Upper lobe of left lung (tissue), 6 donors: ENCODE results near the gene KIF25. TPM values are rescaled to one million over a fixed set of nuclear protein-coding genes. Genes with fewer than 3 reads are reported as not detected.
A peak's percentile ranks its signal among the peaks of the same experiment; 100 is the strongest.

ENCODE experiments used
- ATAC-seq, 2 donors: fragments of 200-7000 bp; cut with Tn5 transposase; one replicate each; pipeline ENCODE4 v1.9.1; 2022; ENCODE audit warnings: mild to moderate bottlenecking in 2 of 2, moderate library complexity in 2 of 2; ENCODE audit not compliant: low FRiP score in 2 of 2
- DNase-seq, 2 donors: peaks; one replicate each; pipeline ENCODE4 v3.0.0-alpha.2; 2019 to 2020
- H3K27ac ChIP-seq, 4 donors: fragments of 200-600 bp; sonication (generic); one replicate each; pipeline ENCODE4 v1.5.1; 2016 to 2019
- H3K27me3 ChIP-seq, 4 donors: fragments of 200-600 bp; sonication (generic); one replicate each; pipeline ENCODE4 v1.5.1; 2017 to 2019
- H3K36me3 ChIP-seq, 4 donors: fragments of 200-600 bp; sonication (generic); one replicate each; pipeline ENCODE4 v1.5.1; 2016 to 2019
- H3K4me1 ChIP-seq, 4 donors: fragments of 200-600 bp; sonication (generic); one replicate each; pipeline ENCODE4 v1.5.1; 2018 to 2019
- H3K4me3 ChIP-seq, 4 donors: fragments of 200-600 bp; sonication (generic); one replicate each; pipeline ENCODE4 v1.5.1; 2017 to 2019; ENCODE audit warnings: mild to moderate bottlenecking in 2 of 4, moderate library complexity in 1 of 4
- H3K9me3 ChIP-seq, 4 donors: fragments of 200-600 bp; sonication (generic); one replicate each; pipeline ENCODE4 v1.5.1; 2018 to 2019
- CTCF ChIP-seq, 6 experiments: fragments of 450-650 bp in 4 of 6; fragments of 200-600 bp in 2 of 6; sonication (generic) in 2 of 6; IDR thresholded peaks; one replicate each; pipeline ENCODE4 v1.5.1; 2016 to 2019; ENCODE audit warnings: antibody characterized with exemption in 6 of 6
- EP300 ChIP-seq, 4 donors: sonication (generic); formaldehyde crosslinking; IDR thresholded peaks; one replicate each; pipeline ENCODE4 v1.5.1; 2017; ENCODE audit warnings: antibody characterized with exemption in 4 of 4, control low read depth in 2 of 4
- POLR2A ChIP-seq, 4 donors: fragments of 450-650 bp; IDR thresholded peaks; one replicate each; pipeline ENCODE4 v1.5.1; 2016 to 2017; ENCODE audit warnings: antibody characterized with exemption in 4 of 4, mild to moderate bottlenecking in 2 of 4
- POLR2AphosphoS5 ChIP-seq, 2 donors: sonication (generic); formaldehyde crosslinking; IDR thresholded peaks; one replicate each; pipeline ENCODE4 v1.5.1; 2017; ENCODE audit warnings: antibody characterized with exemption in 2 of 2
- WGBS, 2 donors: methylation state at CpG; one replicate each; pipeline ENCODE4 v1.1.5; 2017 to 2018; 5-methylcytosine and 5-hydroxymethylcytosine counted together
- total RNA-seq, 6 donors: library from RNA; depleted of rRNA in 4 of 6; stranded (reverse); fragments of >200 nt in 4 of 6; gene quantifications; one replicate each; pipeline versions ENCODE4 v1.1.0 to v1.2.1, GENCODE V29; 2016 to 2021
- donor health status: DM: no; HTN: no; CAD: no; lungs with moderate emphysema.
- donor health status: DM: no; HTN: yes; CAD: no; lungs with severe emphysema.

The KIF25 gene
- total RNA-seq, 6 donors from 2014 or later: 0.17 to 0.54 (median 0.30) TPM; not detected in 3

- DNase-seq (no peak), ATAC-seq (no peak)
- Histone ChIP-seq H3K36me3 (no peaks in the 10 kb centered on the region), H3K27ac (no peak overlapping the region), H3K4me1 (peaks cover 6 to 11% (median 9%) of the 10 kb centered on the region in 4 donors), H3K4me3 (no peak overlapping the region), H3K9me3 (no peaks in the 10 kb centered on the region), H3K27me3 (no peaks in the 10 kb centered on the region)
- TF ChIP-seq POLR2A (IDR thresholded peaks at IDR 0.05) (no peak), POLR2AphosphoS5 (IDR thresholded peaks at IDR 0.05) (no peak), CTCF (IDR thresholded peaks at IDR 0.05) (no peak), EP300 (IDR thresholded peaks at IDR 0.05) (no peak)
- WGBS, 2 donors: 95 to 97% methylated on average over 10 of the region's 10 CpGs
Measured at GRCh38 chr6:168048724-168049025, 51.2 kb downstream of the KIF25 start.

GRCh38 chr6:168049277-168049676 is 51.8 kb downstream of the KIF25 start:
- Histone ChIP-seq H3K9me3 (no peaks in the 10 kb centered on the region), H3K36me3 (no peaks in the 10 kb centered on the region), H3K4me3 (no peak overlapping the region), H3K4me1 (peaks cover 8 to 11% (median 11%) of the 10 kb centered on the region in 4 donors), H3K27me3 (no peaks in the 10 kb centered on the region), H3K27ac (no peak overlapping the region)
- ATAC-seq (no peak), DNase-seq (no peak)
- 89 to 95% methylated on average over 9 to 20 of the region's 20 CpGs for WGBS, 2 donors
- TF ChIP-seq POLR2A (IDR thresholded peaks at IDR 0.05): no peak
- TF ChIP-seq POLR2AphosphoS5 (IDR thresholded peaks at IDR 0.05): no peak
- TF ChIP-seq CTCF (IDR thresholded peaks at IDR 0.05): no peak
- no peak for TF ChIP-seq EP300 (IDR thresholded peaks at IDR 0.05)

GRCh38 chr6:168049706-168050224 is 52.3 kb downstream of the KIF25 start:
- H3K9me3 ChIP-seq: no peaks in the 10 kb centered on the region
- ATAC-seq (no peak), DNase-seq (no peak)
- TF ChIP-seq CTCF (IDR thresholded peaks at IDR 0.05): no peak
- no peak for TF ChIP-seq EP300 (IDR thresholded peaks at IDR 0.05)
- no peak for TF ChIP-seq POLR2A (IDR thresholded peaks at IDR 0.05)
- H3K4me3 ChIP-seq: no peak overlapping the region
- no peaks in the 10 kb centered on the region for H3K36me3 ChIP-seq
- no peaks in the 10 kb centered on the region for H3K27me3 ChIP-seq
- 89% methylated on average over 15 to 21 of the region's 21 CpGs for WGBS, 2 donors
- H3K27ac ChIP-seq: peak overlapping the region in 2 of 4 donors; percentile 41 to 75
- peaks cover 10 to 12% (median 11%) of the 10 kb centered on the region in 4 donors for H3K4me1 ChIP-seq

GRCh38 chr6:168050225-168050880 is 52.9 kb downstream of the KIF25 start:
- ATAC-seq: peak in 1 of 2 donors; percentile 30

GRCh38 chr6:168050881-168051586 is 53.6 kb downstream of the KIF25 start:
- no peaks in the 10 kb centered on the region for H3K9me3 ChIP-seq
- no peaks in the 10 kb centered on the region for H3K36me3 ChIP-seq
- DNase-seq (peak in 1 of 2 donors; percentile 60), ATAC-seq (peak in 1 of 2 donors; percentile 15)
- H3K4me3 ChIP-seq: no peak overlapping the region
- peak overlapping the region in 1 of 4 donors; percentile 41 for H3K27ac ChIP-seq
- no peaks in the 10 kb centered on the region for H3K27me3 ChIP-seq
- H3K4me1 ChIP-seq: peaks cover 4 to 12% (median 6%) of the 10 kb centered on the region in 4 donors
- WGBS, 2 donors: 65 to 69% methylated on average over 14 to 21 of the region's 23 CpGs
- no peak for TF ChIP-seq EP300 (IDR thresholded peaks at IDR 0.05)
- TF ChIP-seq POLR2A (IDR thresholded peaks at IDR 0.05): no peak
- no peak for TF ChIP-seq POLR2AphosphoS5 (IDR thresholded peaks at IDR 0.05)
- TF ChIP-seq CTCF (IDR thresholded peaks at IDR 0.05): peak in 3 of 6 experiments; percentile 6 to 22 (median 12)

More at GRCh38 chr6:168050225-168050880, 52.9 kb downstream of the KIF25 start:
- H3K27ac ChIP-seq: peak overlapping the region in 2 of 4 donors; percentile 41 to 75
- peak in 1 of 2 donors; percentile 68 for DNase-seq
- peaks cover 9 to 17% (median 11%) of the 10 kb centered on the region in 4 donors for H3K4me1 ChIP-seq
- TF ChIP-seq EP300 (IDR thresholded peaks at IDR 0.05) (peak in 1 of 4 donors; percentile 28), POLR2AphosphoS5 (IDR thresholded peaks at IDR 0.05) (no peak)
- WGBS, 2 donors: 86 to 93% methylated on average over 25 to 27 of the region's 27 CpGs
- no peaks in the 10 kb centered on the region for H3K9me3 ChIP-seq
- H3K27me3 ChIP-seq: no peaks in the 10 kb centered on the region
- H3K4me3 ChIP-seq: no peak overlapping the region
- H3K36me3 ChIP-seq: no peaks in the 10 kb centered on the region
